GM18526 (cell line): ENCODE results near the gene SLC45A2.

Experiments
- POLR2A ChIP-seq: IDR thresholded peaks from 3 replicates; pipeline ENCODE4 v1.6.1; 2011; ENCODE audit not compliant: insufficient read length; ENCODE audit errors: extremely low read depth

The SLC45A2 gene

GRCh38 chr5:33992864-33993263 lies 8.4 kb upstream of the SLC45A2 start:
- no peak for TF ChIP-seq POLR2A

- no peak for TF ChIP-seq POLR2A
Measured at GRCh38 chr5:33985447-33985846, 954 bp upstream of the SLC45A2 start.

GRCh38 chr5:33984178-33984577 lies 315 bp downstream of the SLC45A2 start:
- no peak for TF ChIP-seq POLR2A

GRCh38 chr5:33981408-33982162 lies 2.9 kb downstream of the SLC45A2 start:
- TF ChIP-seq POLR2A, result no peak

GRCh38 chr5:33980030-33980429 lies 4.5 kb downstream of the SLC45A2 start:
- no peak for TF ChIP-seq POLR2A

GRCh38 chr5:33978306-33978705 lies 6.2 kb downstream of the SLC45A2 start:
- no peak for TF ChIP-seq POLR2A

GRCh38 chr5:33976307-33976706 lies 8.2 kb downstream of the SLC45A2 start:
- TF ChIP-seq POLR2A, result no peak

GRCh38 chr5:33975852-33976251 lies 8.6 kb downstream of the SLC45A2 start:
- no peak for TF ChIP-seq POLR2A

- TF ChIP-seq POLR2A, result no peak
Measured at GRCh38 chr5:33973271-33973670, 11.2 kb downstream of the SLC45A2 start.

GRCh38 chr5:33969572-33970452 lies 14.7 kb downstream of the SLC45A2 start:
- no peak for TF ChIP-seq POLR2A

- TF ChIP-seq POLR2A, result no peak
Measured at GRCh38 chr5:33968211-33969005, 16.1 kb downstream of the SLC45A2 start.

GRCh38 chr5:33966805-33967204 lies 17.7 kb downstream of the SLC45A2 start:
- no peak for TF ChIP-seq POLR2A

- no peak for TF ChIP-seq POLR2A
Measured at GRCh38 chr5:33964132-33964700, 20.3 kb downstream of the SLC45A2 start.

- TF ChIP-seq POLR2A, result no peak
Measured at GRCh38 chr5:33958176-33958575, 26.3 kb downstream of the SLC45A2 start.

GRCh38 chr5:33957577-33958150 lies 26.8 kb downstream of the SLC45A2 start:
- no peak for TF ChIP-seq POLR2A
